GM12878 (cell line): Measurements from ENCODE around the gene SLC37A1. TPM values are rescaled to one million over a fixed set of nuclear protein-coding genes. Genes with fewer than 3 reads are reported as not detected.

ENCODE experiments used
- BCLAF1 ChIP-seq: fragments of 450-650 bp; IDR thresholded peaks from 2 replicates; pipeline ENCODE4 v1.6.1; 2017; ENCODE audit warnings: antibody characterized with exemption, mild to moderate bottlenecking, moderate library complexity
- CBX5 ChIP-seq: sonication (generic); IDR thresholded peaks from 2 replicates; pipeline ENCODE4 v1.6.1; 2016; ENCODE audit warnings: low read depth, moderate library complexity, mild to moderate bottlenecking, inconsistent platforms
- CEBPB ChIP-seq, 2 experiments: fragments of 150-350 bp in 1 of 2; IDR thresholded peaks; 2 replicates each; pipeline ENCODE4 v1.6.1; 2012 to 2014; ENCODE audit warnings: low read depth in 2 of 2, low read length in 2 of 2, borderline replicate concordance in 1 of 2, inconsistent platforms in 1 of 2
- CEBPZ ChIP-seq: fragments of 150-350 bp; IDR thresholded peaks from 2 replicates; pipeline ENCODE4 v1.6.1; 2016; ENCODE audit warnings: low read depth, low read length
- EZH2 ChIP-seq: IDR thresholded peaks from 2 replicates; pipeline ENCODE4 v1.6.1; 2012; ENCODE audit warnings: low read depth, mild to moderate bottlenecking, control low read depth, inconsistent platforms, low read length, borderline replicate concordance; ENCODE audit not compliant: control insufficient read depth
- HDGF ChIP-seq: fragments of 450-650 bp; IDR thresholded peaks from 2 replicates; pipeline ENCODE4 v1.6.1; 2016; ENCODE audit warnings: antibody characterized with exemption
- MTA2 ChIP-seq: fragments of 450-650 bp; IDR thresholded peaks from 2 replicates; pipeline ENCODE4 v1.6.1; 2016; ENCODE audit warnings: low read depth, mild to moderate bottlenecking, moderate library complexity
- MTA3 ChIP-seq: IDR thresholded peaks from 2 replicates; pipeline ENCODE4 v1.6.1; 2012; ENCODE audit warnings: low read length, inconsistent platforms, borderline replicate concordance
- MYC ChIP-seq: IDR thresholded peaks from 2 replicates; pipeline ENCODE4 v1.6.1; 2011; ENCODE audit warnings: mild to moderate bottlenecking, low read length, moderate library complexity, inconsistent platforms; ENCODE audit not compliant: insufficient read depth, insufficient replicate concordance, insufficient read length, severe bottlenecking
- TCF12 ChIP-seq: IDR thresholded peaks from 2 replicates; pipeline ENCODE4 v1.6.1; 2011; ENCODE audit warnings: low read depth, mild to moderate bottlenecking, low read length
- ZBED1 ChIP-seq: IDR thresholded peaks from 2 replicates; pipeline ENCODE4 v1.6.1; 2016; ENCODE audit warnings: borderline replicate concordance
- ZNF384 ChIP-seq: IDR thresholded peaks from 2 replicates; pipeline ENCODE4 v1.6.1; 2012; ENCODE audit warnings: low read depth, mild to moderate bottlenecking, low read length, improper control_type of control experiment, borderline replicate concordance
- polyA plus RNA-seq, 11 experiments: library from polyadenylated mRNA; depleted of rRNA in 4 of 11; unstranded in 6 of 11; stranded (reverse) in 5 of 11; fragments of >200 nt; fragmentation: Nextera tagmentation in 4 of 11; fragmentation: Illumina TruSeq in 1 of 11; extraction: Ambion mirVana in 4 of 11; extraction: Trizol in 1 of 11; gene quantifications; 1 replicate in 1 of 11; 2 replicates in 10 of 11; pipeline versions ENCODE4 v1.2.1 to v1.2.3, GENCODE V29; 2011 to 2016; ENCODE audit warnings: inconsistent platforms in 2 of 11, missing spikeins in 2 of 11, low read depth in 1 of 11
- total RNA-seq, 4 experiments: library from RNA; depleted of rRNA in 3 of 4; stranded (reverse); fragments of >200 nt in 3 of 4; fragmentation: Illumina TruSeq in 1 of 4; extraction: Trizol in 1 of 4; gene quantifications; 2 replicates each; pipeline versions ENCODE4 v1.2.1 to v1.2.3, GENCODE V29; 2013 to 2021
- TF ChIP-seq, protein P1 (sequence below): fragments of 450-650 bp; IDR thresholded peaks from 2 replicates; pipeline ENCODE4 v1.6.1; 2016; ENCODE audit warnings: mild to moderate bottlenecking, moderate library complexity, borderline replicate concordance
- TF ChIP-seq, protein P2 (sequence below): IDR thresholded peaks from 2 replicates; pipeline ENCODE4 v1.6.1; 2012; ENCODE audit warnings: mild to moderate bottlenecking, low read depth, low read length

SLC37A1 gene
- total and polyA plus RNA-seq, 10 of the 15 experiments (the other 5 are each of a cell fraction or from before 2014, with no cell fraction given): 1.1 to 35.5 (median 24.4) TPM

DNA sequence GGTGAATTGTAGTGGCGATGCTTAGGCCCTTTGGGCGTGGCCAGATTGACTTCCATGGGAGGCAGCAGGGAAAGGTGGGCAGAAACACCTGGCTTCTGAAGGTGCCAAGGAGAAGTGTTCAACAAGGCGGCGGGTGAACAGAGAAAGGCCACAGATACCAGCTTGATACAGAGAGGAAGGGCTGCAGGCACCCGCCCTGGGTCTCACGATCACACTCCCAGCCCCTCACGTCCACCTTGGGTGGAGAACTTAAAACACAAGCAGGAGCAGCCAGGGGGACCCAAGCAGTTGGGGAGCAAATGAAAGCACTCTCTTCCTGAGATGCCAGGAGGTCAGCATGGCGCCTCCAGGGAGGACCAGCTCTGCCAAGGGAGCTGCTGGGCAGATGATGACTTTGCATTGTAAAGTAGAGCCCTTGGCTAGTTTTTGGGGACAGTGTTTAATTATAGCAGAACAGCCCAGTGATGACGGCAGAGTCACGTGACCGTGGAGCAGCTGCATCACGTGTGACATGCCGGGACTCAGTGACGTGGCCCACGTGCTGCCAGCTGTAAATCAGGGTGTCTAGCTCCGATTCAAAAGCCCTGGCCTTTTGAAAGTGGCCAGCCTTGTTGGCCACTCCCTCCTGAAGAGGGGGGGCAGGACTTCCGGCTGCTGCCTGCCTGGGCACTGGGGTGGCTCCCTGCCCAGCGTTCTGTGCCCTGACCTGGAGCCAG, 19.0 kb downstream of the SLC37A1 start (continued):
- no peak for TF ChIP-seq BCLAF1
- TF ChIP-seq CBX5: no peak
- no peak for TF ChIP-seq HDGF
- TF ChIP-seq, protein P1, sequence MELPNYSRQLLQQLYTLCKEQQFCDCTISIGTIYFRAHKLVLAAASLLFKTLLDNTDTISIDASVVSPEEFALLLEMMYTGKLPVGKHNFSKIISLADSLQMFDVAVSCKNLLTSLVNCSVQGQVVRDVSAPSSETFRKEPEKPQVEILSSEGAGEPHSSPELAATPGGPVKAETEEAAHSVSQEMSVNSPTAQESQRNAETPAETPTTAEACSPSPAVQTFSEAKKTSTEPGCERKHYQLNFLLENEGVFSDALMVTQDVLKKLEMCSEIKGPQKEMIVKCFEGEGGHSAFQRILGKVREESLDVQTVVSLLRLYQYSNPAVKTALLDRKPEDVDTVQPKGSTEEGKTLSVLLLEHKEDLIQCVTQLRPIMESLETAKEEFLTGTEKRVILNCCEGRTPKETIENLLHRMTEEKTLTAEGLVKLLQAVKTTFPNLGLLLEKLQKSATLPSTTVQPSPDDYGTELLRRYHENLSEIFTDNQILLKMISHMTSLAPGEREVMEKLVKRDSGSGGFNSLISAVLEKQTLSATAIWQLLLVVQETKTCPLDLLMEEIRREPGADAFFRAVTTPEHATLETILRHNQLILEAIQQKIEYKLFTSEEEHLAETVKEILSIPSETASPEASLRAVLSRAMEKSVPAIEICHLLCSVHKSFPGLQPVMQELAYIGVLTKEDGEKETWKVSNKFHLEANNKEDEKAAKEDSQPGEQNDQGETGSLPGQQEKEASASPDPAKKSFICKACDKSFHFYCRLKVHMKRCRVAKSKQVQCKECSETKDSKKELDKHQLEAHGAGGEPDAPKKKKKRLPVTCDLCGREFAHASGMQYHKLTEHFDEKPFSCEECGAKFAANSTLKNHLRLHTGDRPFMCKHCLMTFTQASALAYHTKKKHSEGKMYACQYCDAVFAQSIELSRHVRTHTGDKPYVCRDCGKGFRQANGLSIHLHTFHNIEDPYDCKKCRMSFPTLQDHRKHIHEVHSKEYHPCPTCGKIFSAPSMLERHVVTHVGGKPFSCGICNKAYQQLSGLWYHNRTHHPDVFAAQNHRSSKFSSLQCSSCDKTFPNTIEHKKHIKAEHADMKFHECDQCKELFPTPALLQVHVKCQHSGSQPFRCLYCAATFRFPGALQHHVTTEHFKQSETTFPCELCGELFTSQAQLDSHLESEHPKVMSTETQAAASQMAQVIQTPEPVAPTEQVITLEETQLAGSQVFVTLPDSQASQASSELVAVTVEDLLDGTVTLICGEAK: no peak
- TF ChIP-seq CEBPB (IDR thresholded peaks at IDR 0.05; ENCODE audit: borderline replicate concordance in 1 of 2, low read depth in 2 of 2, low read length in 2 of 2): no peak
- TF ChIP-seq, protein P2, sequence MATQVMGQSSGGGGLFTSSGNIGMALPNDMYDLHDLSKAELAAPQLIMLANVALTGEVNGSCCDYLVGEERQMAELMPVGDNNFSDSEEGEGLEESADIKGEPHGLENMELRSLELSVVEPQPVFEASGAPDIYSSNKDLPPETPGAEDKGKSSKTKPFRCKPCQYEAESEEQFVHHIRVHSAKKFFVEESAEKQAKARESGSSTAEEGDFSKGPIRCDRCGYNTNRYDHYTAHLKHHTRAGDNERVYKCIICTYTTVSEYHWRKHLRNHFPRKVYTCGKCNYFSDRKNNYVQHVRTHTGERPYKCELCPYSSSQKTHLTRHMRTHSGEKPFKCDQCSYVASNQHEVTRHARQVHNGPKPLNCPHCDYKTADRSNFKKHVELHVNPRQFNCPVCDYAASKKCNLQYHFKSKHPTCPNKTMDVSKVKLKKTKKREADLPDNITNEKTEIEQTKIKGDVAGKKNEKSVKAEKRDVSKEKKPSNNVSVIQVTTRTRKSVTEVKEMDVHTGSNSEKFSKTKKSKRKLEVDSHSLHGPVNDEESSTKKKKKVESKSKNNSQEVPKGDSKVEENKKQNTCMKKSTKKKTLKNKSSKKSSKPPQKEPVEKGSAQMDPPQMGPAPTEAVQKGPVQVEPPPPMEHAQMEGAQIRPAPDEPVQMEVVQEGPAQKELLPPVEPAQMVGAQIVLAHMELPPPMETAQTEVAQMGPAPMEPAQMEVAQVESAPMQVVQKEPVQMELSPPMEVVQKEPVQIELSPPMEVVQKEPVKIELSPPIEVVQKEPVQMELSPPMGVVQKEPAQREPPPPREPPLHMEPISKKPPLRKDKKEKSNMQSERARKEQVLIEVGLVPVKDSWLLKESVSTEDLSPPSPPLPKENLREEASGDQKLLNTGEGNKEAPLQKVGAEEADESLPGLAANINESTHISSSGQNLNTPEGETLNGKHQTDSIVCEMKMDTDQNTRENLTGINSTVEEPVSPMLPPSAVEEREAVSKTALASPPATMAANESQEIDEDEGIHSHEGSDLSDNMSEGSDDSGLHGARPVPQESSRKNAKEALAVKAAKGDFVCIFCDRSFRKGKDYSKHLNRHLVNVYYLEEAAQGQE: no peak
- no peak for TF ChIP-seq MTA3
- TF ChIP-seq ZBED1: no peak
- TF ChIP-seq MTA2: 0 out of 2 replicates have a peak, but pooled peaks have one; percentile 31
- TF ChIP-seq EZH2: no peak
- no peak for TF ChIP-seq CEBPZ
- TF ChIP-seq TCF12: peak; percentile 69; the same call in 1 of the 2 replicates
- no peak for TF ChIP-seq ZNF384
- no peak for TF ChIP-seq MYC
